Measurements from ENCODE around the gene RPL14. TPM values are rescaled to one million over a fixed set of nuclear protein-coding genes. Genes with fewer than 3 reads are reported as not detected.
A peak's percentile ranks its signal among the peaks of the same experiment; 100 is the strongest.

The RPL14 gene
- polyA plus RNA-seq, 1 experiment = 602 TPM

DNA sequence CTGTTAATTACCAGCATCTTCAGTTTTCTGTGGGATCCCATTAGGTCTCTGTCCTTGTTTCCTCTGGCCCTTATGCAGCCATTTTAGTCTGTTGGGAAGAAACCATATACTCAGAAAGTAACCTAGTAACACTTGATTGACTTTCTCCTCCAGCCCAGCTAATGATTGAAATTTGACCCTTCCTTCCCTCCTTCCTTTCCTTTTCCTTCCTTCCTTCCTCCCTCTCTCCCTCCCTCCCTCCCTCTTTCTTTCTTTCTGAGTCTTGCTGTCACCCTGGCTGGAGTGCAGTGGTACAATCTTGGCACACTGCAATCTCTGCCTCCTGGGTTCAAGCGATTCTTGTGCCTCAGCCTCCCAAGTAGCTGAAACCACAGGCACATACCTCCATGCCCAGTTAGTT is 42.8 kb downstream of the RPL14 start:
- POLR2A ChIA-PET = no interaction called here

DNA sequence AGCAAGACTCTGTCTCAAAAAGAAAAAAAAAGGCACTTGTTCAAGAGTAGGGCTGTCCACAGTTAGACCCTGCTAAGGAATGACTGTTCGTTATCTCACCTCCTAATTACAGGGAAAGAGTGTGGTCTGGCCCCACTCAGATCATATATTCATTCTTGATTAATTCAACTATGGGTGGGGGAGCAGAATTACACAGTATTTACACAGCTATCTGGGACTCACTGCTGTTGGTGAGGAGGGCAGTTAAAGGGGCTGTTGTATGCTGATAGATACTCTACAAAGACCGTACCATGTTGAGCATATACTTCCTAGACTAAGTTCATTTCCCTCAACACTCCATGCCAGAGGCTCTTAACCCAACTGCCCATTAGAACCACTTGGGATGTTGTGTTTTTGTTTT is 44.9 kb downstream of the RPL14 start:
- no peaks in the 10 kb centered on the region; the same call in 1 of the 2 replicates for H3K9me3 ChIP-seq (ENCODE audit: control insufficient read depth, insufficient read depth, low read length)
- H3K4me3 ChIP-seq (ENCODE audit: low read depth, low read length) = no peak overlapping the region
- ChIA-PET CTCF (no interaction called here), POLR2A (no interaction called here)
- H3K27me3 ChIP-seq (ENCODE audit: control insufficient read depth, insufficient read depth, low read length) = no peaks in the 10 kb centered on the region
- no peak for DNase-seq (ENCODE audit: low read depth, low spot score)
- H3K27ac ChIP-seq (ENCODE audit: low read depth, low read length) = no peak overlapping the region
- TF ChIP-seq, protein P1, sequence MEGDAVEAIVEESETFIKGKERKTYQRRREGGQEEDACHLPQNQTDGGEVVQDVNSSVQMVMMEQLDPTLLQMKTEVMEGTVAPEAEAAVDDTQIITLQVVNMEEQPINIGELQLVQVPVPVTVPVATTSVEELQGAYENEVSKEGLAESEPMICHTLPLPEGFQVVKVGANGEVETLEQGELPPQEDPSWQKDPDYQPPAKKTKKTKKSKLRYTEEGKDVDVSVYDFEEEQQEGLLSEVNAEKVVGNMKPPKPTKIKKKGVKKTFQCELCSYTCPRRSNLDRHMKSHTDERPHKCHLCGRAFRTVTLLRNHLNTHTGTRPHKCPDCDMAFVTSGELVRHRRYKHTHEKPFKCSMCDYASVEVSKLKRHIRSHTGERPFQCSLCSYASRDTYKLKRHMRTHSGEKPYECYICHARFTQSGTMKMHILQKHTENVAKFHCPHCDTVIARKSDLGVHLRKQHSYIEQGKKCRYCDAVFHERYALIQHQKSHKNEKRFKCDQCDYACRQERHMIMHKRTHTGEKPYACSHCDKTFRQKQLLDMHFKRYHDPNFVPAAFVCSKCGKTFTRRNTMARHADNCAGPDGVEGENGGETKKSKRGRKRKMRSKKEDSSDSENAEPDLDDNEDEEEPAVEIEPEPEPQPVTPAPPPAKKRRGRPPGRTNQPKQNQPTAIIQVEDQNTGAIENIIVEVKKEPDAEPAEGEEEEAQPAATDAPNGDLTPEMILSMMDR (IDR thresholded peaks at IDR 0.05; ENCODE audit: low read depth, low read length) = no peak

More for the DNA sequence above, 42.8 kb downstream of the RPL14 start:
- Histone ChIP-seq H3K27me3 (ENCODE audit: control insufficient read depth, insufficient read depth, low read length) (no peaks in the 10 kb centered on the region), H3K4me3 (ENCODE audit: low read depth, low read length) (no peak overlapping the region), H3K9me3 (ENCODE audit: control insufficient read depth, insufficient read depth, low read length) (no peaks in the 10 kb centered on the region), H3K27ac (ENCODE audit: low read depth, low read length) (no peak overlapping the region)
- no peak for DNase-seq (ENCODE audit: low read depth, low spot score)
- TF ChIP-seq, protein P1 (IDR thresholded peaks at IDR 0.05; ENCODE audit: low read depth, low read length) = no peak
- CTCF ChIA-PET = no interaction called here

DNA sequence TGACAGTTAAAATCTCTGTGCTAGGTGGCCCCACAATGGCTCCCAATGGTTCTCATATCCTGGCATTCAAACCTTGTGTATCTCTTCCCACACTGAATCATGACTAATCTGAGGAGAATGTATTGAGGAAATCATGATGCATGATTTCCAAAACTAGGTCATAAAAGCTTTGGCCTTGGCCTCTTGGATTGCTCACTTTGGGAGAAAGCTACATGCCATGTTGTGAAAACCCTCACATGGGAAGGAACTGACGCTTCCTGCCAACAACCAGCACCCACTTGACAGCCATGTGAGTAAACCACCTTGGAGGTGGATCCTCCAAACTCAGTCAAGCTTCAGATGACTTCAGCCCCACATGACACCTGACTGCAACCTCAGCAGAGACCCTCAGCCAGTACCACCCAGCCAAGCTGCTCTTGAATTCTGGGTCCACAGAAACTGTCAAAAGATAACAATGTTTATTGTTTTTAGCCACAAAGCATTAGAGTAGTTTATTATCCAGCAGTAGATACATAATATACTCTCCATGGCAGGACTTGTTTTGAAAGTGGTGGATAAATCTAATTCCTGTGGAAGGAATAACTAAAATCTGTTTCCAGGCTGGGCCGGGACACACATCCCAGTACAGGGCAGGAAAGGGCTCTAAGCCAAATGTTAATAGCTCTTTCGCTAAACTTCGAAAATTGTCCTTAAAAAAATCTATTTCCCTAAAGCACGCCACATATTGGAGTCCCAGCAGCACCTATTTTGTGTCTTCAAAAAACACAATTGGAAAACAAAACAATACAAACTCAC is 47.7 kb downstream of the RPL14 start:
- Histone ChIP-seq H3K27ac (ENCODE audit: low read depth, low read length) (peak overlapping the region; percentile 80), H3K27me3 (ENCODE audit: control insufficient read depth, insufficient read depth, low read length) (no peaks in the 10 kb centered on the region), H3K9me3 (ENCODE audit: control insufficient read depth, insufficient read depth, low read length) (no peaks in the 10 kb centered on the region; the same call in 1 of the 2 replicates), H3K4me3 (ENCODE audit: low read depth, low read length) (no peak overlapping the region)
- ChIA-PET POLR2A (interaction anchor here (0.5 to 1.6 kb wide), 4 partner anchors 20 to 51 kb away, joined by 3 to 8 read pairs (median 3); partner anchors contain the start of gene ZNF621), CTCF (interaction anchor here (1.3 kb wide), 4 partner anchors 27 to 195 kb away, joined by 4 to 6 read pairs (median 6); partner anchors contain the start of gene EIF1B)
- peak; percentile 82 for DNase-seq (ENCODE audit: low read depth, low spot score)
- TF ChIP-seq, protein P1 (IDR thresholded peaks at IDR 0.05; ENCODE audit: low read depth, low read length) = no peak

DNA sequence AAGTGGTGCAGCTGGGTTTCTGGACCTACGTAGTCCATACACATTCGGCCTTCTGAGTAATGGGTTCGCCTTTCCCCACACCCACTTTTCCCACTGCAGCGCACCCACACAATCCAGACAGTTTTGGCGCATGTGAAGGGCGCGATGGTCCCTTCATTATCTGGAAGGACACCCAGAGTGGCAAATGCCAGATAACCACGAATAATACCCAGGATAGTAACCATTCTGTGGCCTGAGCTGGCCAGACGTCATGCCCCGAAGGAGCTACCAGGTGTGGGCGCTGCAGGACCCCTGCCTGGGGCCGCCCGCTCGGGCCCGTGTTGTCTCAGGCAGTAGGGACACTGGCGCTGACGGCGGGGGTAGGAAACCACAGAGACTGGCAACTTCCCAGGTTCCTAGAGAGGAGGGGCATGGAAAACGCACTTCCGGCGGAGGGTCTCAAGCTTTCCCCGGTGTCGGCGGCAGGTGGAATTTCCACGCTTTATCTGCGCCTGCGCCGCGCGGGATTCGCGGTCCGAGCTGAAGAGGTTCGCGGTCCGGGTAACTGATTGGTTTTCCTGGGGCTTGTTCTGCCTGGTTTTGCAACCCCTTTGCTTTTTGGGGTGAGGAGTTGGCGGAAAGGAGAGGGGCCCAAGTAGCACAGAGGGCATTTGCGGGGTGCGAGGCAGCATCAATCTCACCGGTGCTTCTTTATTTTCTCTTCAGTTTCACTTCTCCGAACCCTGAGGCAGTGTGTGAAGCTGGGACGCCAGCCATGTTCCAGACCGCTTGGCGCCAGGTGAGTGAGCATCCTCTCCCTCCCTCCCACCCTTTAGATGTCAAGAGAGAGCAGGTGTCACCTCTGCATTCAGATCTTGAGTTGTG is 48.7 kb downstream of the RPL14 start, which contains the start of gene ZNF620:
Gene ZNF620 (plus strand): TSS at position 441 of the 864 bp plus-strand sequence. CDS start 314 bp downstream, at position 755.
- Histone ChIP-seq H3K4me3 (ENCODE audit: low read depth, low read length) (peak within 1 kb of the TSS; percentile 71), H3K9me3 (ENCODE audit: control insufficient read depth, insufficient read depth, low read length) (no peaks in the 10 kb centered on the region; the same call in 1 of the 2 replicates), H3K27me3 (ENCODE audit: control insufficient read depth, insufficient read depth, low read length) (no peaks in the 10 kb centered on the region), H3K27ac (ENCODE audit: low read depth, low read length) (peak within 1 kb of the TSS; percentile 80)
- TF ChIP-seq, protein P1 (IDR thresholded peaks at IDR 0.05; ENCODE audit: low read depth, low read length) = peak; percentile 36
- DNase-seq (ENCODE audit: low read depth, low spot score) = no peak
- ChIA-PET POLR2A (interaction anchor here (1.0 to 1.6 kb wide), 3 partner anchors 19 to 52 kb away, joined by 3 to 8 read pairs (median 3); partner anchors contain the start of gene ZNF621), CTCF (interaction anchor here (0.6 to 1.3 kb wide), 6 partner anchors 28 to 1491 kb away, joined by 3 to 6 read pairs (median 4); partner anchors contain the start of gene EIF1B)
